GM21515 (cell line): ENCODE data around the gene TTC33.
"Not testable (repeated sequence)": the region's sequence is repeated elsewhere in the genome, so short reads cannot be mapped to it uniquely, and the experiment has no call there.

Source experiments
- ATAC-seq: cut with Tn5 transposase; IDR thresholded peaks from one replicate; pipeline ENCODE4 v1.9.1; 2021; ENCODE audit not compliant: unreplicated experiment

Gene TTC33

GRCh38 chr5:40572937-40573336, 182.8 kb downstream of the TTC33 start:
- ATAC-seq: no peak

- no peak for ATAC-seq
Observed at GRCh38 chr5:40572391-40572790, 183.4 kb downstream of the TTC33 start.

GRCh38 chr5:40571729-40572128, 184.0 kb downstream of the TTC33 start:
- no peak for ATAC-seq

GRCh38 chr5:40570408-40571129, 185.2 kb downstream of the TTC33 start:
- peak; percentile 73 for ATAC-seq

GRCh38 chr5:40569546-40570270, 186.1 kb downstream of the TTC33 start:
- ATAC-seq: peak; percentile 56

GRCh38 chr5:40568548-40568947, 187.2 kb downstream of the TTC33 start:
- no peak for ATAC-seq

- ATAC-seq: not testable (repeated sequence)
Observed at GRCh38 chr5:40563173-40563572, 192.6 kb downstream of the TTC33 start.

- ATAC-seq: no peak
Observed at GRCh38 chr5:40560474-40561110, 195.2 kb downstream of the TTC33 start.

- ATAC-seq: no peak
Observed at GRCh38 chr5:40559306-40559705, 196.5 kb downstream of the TTC33 start.

GRCh38 chr5:40557501-40557900, 198.3 kb downstream of the TTC33 start:
- ATAC-seq: no peak

GRCh38 chr5:40556811-40557210, 198.9 kb downstream of the TTC33 start:
- no peak for ATAC-seq

- ATAC-seq: no peak
Observed at GRCh38 chr5:40555886-40556285, 199.9 kb downstream of the TTC33 start.

GRCh38 chr5:40554813-40555212, 200.9 kb downstream of the TTC33 start:
- ATAC-seq: no peak

GRCh38 chr5:40554054-40554453, 201.7 kb downstream of the TTC33 start:
- ATAC-seq: no peak

- no peak for ATAC-seq
Observed at GRCh38 chr5:40552981-40553380, 202.8 kb downstream of the TTC33 start.

- no peak for ATAC-seq
Observed at GRCh38 chr5:40551496-40552491, 204.0 kb downstream of the TTC33 start.

GRCh38 chr5:40550481-40550880, 205.3 kb downstream of the TTC33 start:
- ATAC-seq: no peak

- no peak for ATAC-seq
Observed at GRCh38 chr5:40549616-40550015, 206.1 kb downstream of the TTC33 start.

GRCh38 chr5:40547994-40548575, 207.7 kb downstream of the TTC33 start:
- no peak for ATAC-seq

GRCh38 chr5:40547557-40547956, 208.2 kb downstream of the TTC33 start:
- ATAC-seq: no peak
